ENCODE measurements around the gene RBKS.

Gene RBKS

DNA sequence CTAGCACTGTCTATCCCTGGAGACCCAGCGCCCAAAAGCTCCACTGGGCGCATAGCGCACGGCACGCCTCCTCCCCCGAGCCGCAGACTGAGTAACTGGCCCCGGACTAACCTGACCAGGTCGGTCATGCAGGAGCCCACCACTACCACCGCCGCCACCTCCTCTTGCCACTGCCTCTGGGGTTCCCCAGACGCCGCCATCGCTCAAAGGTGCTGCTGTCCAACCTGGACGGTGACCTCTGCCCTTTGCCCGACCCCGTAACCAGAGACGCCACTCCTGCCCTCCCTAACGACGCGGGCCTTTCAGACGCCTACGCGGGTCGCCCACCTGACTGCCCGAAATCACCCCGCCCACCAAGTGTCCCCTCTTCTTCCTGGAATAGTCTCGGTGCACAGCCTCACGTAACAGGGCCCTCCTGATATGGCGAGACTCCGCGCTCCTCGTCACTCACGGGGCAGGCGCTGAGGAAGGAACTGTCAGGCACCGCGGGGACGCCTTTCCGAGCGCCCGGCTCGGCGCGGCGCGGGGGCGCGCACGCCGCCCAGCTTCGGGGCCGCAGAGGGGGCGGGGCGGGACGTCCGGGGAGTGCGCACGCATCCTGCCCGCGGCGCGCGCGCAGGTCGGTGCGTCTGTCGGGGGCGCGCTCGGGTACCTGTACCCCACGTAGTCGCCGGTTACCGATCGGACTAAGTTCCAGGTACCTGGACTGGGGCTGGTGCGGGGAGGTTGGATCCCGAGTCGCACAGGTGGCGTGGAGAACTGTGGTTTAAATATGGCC lies at the start of gene RBKS, which contains the start of gene BABAM2:
Gene RBKS (minus strand): TSS at position 242 of the 778 bp plus-strand sequence. CDS start 42 bp downstream, at position 200.
Gene BABAM2 (plus strand): TSS at position 584 of the 778 bp plus-strand sequence. CDS start 3,828 bp downstream, outside the sequence.
- peak; percentile 87 for DNase-seq

DNA sequence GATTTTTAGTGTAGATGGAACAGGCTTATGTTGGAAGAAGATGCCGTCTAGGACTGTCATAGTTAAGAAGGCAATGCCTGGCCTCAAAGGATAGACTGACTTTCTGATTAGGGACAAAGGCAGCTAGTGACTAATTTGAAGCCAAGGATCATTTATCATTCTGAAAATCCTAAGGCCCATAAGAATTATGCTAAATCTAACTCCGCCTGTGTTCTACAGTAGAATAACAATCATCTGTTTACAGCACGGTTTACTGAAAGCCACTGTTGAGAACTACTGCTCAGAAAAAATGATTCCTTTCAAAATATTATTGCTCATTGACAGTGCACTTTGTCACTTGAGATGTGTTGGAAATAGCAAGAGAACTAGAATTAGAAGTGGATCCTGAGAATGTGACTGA lies 44.8 kb upstream of the RBKS start:
- no peak for DNase-seq

DNA sequence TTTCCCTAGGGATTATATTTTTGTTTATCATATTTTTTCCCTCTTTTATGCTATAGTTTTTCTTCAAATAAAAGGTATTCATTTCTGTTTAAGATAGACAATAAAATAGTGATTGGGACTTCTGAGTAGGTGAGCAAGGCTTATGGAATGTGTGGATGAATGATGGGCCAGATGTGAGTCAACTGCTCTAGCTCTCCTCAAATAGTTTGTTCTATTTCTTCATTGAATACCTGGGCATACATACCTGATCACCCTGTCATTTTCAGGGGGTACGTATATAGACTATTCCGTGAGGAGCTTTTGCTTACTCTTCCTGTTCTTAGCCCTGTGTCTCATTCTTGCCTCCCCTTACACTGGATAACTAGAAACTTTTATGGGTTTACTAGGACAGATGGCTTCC lies 42.2 kb upstream of the RBKS start:
- DNase-seq = no peak

DNA sequence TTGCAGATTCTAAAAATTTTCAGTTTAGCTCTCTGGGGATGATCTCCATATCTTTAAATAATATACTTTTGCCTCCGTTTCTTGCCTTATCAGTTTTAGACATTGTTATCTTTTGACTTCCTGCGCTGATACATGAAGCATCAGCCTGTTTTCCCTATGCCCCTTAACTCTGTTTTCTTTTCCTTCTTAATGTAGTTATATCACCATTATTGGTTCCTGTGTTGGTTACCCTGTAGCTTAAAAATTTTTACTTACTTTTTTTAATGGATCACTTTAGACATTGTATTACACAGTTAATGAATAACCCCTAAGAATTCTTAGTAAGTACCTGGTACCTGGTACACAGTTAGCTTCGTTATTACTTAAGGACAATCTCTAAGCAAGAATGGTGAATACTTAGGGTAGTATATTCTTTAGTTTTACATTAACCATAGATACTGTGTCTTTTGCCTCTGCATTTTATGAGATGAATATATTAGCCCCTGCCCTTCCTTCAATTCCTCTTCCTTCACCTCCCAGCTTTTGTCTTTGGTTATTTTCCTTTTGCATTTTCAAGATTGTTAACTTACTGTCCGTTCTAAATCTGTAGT lies 41.3 kb upstream of the RBKS start:
- DNase-seq = no peak

DNA sequence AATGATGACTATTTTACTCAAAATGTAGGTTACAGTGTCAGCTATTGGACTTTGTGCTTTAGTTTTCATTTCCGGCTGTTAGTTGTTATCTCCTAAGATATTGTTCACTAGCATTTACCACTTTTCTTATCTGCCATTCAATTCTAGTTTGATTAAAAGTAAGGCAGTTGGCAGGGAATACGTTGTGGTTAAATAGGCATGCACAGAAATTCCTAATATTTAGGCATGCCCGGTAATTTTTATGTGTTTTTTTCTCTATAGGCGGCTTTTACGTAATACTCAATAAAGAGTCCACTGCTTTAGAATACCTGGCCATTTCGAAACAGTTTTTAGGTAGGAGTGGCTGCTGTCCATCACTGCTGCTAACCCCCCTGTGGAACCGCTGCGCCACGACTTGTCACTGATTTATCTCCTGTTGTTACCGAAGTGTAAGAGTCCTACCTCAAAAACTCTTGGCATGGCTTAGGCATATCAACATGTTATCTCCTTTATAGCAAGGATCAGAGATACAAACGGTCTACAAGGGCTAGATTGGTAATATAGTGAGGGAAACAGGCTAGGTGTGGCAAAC lies 39.8 kb upstream of the RBKS start:
- no peak for DNase-seq

DNA sequence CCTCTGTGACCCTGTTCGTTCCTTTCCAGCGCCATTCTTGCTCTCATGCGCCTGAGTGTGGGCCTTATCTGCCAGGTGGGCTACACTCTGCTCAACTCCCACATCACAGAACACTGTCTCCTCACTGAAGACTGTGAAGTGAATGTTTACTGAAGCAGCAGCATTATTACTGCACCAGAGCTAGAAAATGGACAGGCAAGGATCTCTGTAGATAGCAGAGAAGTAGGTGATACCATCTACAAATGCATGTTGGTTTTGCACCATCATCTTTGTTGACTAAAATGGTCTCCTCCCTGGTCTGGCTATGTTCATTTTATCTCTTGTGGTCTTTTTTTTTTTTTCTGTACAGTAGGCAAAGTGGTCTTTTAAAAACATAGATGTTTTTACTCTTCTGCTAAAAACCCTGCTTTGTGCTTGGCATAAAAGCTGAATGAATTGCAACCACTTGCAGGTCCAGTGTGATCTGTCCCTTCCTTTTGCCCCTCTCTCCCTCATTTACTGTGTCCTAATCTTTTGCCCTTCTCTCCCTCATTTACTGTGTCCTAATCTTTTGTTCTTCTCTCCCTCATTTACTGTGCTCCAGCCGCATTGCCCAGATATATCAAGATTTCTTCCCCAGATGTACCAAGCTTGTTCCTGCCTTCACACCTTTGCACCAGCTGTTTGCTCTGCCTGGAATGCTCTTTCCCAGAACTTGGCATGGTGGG lies 35.7 kb upstream of the RBKS start:
- no peak for DNase-seq

DNA sequence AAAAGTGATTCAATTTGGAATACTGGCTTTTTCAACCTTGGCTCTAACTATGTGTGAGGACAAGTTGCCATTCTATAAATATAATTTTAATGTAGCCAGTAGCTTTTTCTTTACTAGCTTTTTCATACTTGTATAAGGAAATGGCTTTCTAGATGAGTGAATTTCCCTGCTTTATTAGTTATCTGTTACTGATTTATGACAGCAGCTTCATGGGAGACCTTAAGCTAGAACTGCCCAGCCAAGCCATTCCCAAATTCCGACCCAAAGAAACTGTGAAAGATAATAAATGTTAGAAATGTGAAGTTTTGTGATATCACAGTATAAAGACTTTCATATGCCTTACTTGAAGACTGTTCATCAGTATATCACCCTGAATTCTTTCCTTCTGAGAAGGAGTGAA lies 32.7 kb upstream of the RBKS start:
- DNase-seq = no peak

DNA sequence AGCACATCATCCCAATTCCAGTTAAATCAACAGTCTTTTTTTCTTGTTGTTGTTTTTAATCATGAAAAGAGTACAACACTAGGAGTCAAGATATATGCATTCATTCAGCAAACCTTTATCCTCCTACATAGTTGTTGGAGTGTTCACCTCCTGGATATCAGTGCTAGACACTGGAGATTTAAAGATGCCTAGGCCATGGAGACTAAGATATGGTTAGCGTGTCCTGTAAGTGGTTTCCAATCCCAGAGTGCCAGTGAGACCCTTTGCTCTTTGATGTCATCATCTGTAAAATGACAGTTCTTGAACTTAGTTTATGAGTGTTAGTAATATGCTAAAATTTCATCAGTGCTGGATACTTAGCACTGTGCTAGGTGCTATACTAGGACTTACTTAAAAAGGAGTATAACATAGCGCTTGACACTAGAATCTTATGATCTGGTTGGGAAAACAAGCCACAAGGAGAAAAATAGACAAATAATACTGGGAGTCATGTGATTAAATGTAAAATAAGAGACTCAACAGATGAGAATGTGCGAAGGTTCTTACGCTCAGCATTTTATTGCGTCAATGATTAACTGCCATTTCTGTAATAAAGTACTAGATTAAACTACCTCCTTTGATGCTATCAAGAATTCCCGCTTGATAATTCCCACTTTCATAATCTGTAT lies 31.8 kb upstream of the RBKS start:
- no peak for DNase-seq

DNA sequence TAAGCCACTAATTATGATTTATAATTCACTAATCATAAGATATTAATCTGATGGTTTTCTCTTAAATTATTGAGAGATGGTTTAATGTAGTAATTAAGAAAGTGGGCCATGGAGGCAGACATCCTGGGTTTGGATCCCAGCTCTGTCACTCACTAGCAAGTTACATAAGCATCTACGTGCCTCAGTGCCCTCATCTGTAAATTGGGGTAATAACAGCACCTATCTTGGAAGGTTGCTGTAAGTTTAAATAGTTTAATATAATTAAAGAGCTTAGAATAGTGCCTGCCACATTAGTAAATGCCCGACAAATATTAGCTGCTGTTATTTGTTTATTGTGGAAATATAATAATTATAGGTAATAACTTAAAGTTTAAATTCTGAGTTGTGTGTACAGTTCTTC lies 31.2 kb upstream of the RBKS start:
- no peak for DNase-seq

DNA sequence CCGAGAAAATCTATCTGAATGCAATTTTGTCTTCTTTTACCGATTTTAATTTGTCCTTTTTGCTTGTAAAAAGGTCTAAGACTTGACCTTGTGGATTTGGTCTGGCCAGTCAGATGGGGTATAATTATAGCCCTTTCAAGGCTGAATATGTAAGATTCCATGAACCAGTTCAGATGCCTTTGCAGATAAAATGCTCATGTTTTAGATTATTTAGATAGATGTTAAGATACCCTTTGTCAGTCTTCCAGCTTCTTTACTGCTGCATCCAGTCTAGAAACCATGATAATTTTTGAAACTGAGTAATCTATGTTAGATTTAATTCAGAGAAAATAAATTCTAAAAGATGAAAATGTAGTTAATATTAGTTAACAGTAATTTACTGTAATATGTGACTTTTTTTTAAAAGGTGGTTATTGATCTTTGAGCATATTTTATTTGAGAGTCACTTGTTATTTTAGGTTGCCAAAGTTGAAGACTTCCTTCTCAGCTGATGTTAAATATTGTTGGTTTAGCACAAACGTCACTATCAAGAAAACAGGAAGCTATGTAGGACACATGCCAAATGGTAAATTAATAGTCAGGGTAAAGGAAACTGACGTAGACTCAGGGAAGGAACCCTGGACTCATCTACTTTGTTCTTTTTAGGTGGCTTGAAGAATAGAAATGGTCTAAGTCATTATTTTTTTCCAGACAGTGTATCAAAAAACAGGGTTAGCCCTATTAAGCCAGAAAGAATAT lies 30.1 kb upstream of the RBKS start:
- no peak for DNase-seq

DNA sequence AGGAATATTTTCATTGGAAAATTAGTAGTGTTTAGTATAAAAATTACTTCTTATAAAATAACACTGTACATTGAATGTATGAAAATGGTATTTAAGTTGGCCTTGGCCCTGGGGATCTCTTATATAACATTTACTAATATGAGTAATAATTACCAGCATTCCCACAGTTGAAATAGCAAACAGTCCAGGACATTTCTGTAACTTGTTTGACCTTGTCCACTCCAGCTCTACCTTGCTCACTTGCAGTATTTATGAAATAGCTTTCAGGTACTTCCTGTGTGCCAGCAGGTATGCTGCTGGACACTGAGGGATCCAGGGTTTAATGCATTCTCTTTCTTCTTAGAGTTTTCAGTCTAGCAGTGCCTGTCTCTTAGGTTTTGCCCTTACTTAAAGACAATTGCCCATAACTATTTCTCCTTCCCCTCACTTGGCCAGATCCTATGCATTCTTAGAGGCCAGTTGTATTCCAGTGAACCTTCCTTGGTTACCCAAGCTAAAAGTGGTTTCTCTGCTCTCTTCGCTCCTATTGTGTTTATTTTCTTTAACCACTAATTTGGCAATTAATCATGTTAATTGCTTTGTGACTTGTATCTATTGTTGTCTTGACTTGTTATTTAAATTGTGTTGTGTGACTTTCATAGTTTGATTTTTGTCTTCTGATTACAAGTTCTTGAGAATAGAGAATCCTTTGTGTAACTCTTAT lies 26.3 kb upstream of the RBKS start:
- DNase-seq = no peak

DNA sequence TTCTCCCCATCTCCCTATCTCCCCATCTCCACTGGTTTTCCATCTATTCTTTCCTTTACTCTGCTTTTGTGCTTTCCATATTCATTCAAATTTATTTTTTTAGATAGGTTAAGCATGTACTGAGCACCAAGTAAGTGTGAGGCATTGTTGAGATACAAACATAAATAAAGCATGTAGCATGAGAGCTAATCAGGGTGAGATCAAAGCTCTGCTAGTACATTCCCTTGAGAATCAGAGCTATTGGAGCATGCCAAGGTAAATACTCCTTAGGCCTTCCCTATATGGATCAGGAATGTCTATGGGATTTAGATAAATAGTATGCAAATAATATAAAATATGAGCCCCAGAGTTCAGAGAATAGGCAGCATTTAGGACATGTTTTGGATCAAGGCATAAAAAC lies 25.7 kb upstream of the RBKS start:
- DNase-seq = no peak

DNA sequence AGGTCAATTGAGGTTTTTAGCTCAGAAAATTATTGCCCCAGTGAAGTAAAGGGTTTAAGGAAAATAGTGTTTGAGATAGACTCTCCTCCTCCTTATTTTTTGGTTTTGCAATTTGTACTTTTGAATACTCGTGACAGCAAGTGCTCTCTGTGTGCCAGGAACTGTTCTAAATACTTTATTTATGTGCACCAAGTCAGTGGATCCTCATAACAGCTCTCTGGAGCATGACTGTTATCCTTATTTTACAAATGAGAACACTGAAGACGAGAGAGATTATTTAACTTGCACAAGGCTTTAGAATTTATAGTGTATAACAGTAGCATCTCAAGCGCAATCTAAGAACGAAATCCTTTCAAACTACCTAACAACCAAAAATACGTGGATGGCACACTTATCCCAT lies 25.0 kb upstream of the RBKS start:
- DNase-seq = no peak

DNA sequence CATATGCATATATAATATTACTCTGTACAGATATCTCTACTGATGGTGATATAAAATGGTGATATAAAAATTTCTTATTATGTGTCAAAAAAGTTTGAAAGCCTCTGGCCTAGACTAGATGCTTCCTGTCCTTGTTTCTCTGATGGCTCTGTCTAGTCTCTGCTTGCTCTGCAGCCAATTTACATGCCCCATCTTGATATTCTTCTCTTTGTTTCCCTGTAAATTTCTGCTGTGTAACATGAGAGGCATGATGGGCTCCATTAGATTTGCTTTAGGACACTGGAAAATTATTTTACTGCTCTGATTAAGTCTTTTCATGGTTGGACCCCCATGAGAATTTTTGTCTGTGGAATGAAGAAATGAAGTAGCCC lies 24.6 kb upstream of the RBKS start:
- no peak for DNase-seq

DNA sequence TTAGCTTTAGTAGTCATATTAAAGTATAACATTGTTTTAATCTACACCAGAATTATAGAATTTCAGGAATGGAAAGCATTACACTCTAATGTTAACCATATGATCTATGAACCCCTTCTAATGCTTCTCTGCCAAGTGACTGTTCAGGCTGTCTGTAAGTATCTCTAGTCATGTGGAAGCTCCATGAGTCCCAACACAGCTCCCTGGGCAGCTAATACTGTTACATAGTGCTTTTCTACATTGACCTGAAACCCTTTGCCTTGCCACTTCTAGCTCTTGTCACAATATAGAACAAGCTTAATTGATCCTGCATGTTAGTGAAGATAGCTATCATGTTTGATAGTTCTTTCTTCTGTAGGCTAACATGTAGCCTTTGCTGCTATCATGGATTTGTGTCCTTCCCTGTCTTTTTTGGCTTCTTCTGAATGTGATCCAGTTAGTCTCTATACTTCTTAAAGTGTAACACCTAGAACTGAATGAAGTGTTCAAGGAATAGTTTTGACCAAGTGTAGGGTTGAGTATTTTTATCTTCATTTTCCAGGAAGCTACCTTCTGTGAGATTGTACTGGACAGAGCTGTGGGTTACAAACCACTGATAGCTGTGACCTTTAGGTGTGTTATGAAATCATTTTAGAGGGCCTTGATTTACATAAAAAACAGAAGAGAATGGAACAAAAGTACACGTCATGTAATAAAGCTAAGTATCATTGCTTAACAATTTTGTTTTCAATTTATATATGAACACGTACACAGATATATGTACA lies 24.0 kb upstream of the RBKS start:
- no peak for DNase-seq

DNA sequence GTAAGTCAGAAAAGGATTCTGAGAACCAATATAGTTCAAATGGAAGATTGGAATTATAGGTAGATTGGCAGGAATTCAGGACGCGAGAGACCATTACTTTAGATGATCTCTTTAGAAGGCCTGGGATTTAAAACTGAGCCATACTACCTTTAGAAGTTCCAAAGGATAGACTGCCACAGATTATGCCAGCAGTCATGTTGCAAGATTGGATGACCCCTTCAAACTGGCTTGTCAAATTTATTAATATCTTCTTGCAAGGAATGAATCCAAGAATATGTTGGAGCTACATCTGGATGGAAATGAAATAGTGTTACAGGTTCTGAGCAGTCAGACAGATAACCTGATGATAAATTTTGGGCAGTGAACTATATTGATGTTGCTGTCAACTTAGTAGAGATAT lies 22.3 kb upstream of the RBKS start:
- no peak for DNase-seq

DNA sequence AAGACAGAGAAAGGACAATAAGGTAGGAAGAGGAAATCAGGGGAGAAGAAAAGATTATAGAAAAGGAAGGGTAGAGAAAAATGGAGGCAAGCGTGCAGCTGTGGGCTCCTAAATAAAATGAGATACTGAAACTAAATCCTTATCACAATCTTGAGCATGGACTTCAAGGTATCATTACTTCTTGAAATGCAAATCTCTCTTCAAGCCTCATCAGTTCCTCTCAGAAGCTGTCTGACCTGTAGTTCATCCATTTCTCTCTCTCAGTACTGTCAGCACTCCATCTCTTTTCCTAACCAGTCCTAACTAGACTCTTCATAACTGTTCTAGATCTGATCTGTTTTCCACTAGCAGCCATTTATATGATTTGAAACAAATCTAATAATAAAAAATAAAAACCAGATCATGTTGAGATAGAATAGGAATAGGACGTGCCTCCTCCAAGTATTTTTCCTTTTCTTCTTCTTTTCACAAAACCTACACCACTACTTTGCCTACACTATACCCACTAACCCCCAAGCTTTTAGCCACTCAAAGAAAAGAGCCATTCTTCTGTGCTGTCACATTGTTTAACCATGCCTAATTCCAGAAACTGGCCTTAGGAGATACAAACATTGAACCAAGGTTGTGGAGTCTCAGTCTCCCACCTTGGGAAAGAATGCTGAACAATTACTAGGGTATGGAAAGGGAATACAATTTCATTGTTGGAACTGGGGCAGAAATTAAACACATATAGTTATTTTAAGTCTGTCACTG lies 21.4 kb upstream of the RBKS start:
- DNase-seq = no peak

DNA sequence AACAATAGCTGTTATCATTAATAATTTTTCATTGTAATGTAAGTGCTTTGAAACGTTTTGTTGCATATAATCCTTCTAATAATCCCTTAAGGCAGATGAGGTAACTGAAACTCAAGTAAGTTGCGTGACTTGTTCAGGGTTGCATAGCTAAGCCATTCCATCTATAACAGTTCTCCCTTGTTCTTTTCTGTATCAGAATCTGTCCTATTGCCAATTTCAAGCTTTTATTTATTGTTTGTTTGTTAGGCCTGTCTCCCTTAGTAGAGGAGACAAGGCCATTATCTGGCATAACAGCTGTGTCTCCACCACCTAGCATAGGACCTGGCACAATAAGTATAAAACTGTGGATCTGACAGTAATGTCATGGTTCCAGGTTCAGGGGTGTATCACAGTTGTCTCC lies 19.7 kb upstream of the RBKS start:
- DNase-seq = no peak

DNA sequence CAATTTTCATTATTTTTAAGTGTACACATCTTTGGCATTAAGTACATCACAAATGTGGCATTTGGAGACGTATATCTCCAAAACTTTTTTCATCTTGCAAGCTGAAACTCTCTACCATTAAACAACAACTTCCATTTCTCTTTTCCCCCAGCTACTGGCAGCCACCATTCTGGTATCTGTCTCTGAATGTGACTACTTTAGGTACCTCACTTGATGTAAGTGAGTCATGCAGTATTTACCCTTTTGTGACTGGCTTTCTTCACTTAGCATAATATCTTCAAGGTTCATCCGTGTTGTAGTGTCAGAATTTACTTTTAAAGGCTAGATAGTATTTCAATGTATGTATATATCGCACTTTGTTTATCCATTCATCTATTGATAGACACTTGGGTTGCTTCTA lies 17.4 kb upstream of the RBKS start:
- no peak for DNase-seq

DNA sequence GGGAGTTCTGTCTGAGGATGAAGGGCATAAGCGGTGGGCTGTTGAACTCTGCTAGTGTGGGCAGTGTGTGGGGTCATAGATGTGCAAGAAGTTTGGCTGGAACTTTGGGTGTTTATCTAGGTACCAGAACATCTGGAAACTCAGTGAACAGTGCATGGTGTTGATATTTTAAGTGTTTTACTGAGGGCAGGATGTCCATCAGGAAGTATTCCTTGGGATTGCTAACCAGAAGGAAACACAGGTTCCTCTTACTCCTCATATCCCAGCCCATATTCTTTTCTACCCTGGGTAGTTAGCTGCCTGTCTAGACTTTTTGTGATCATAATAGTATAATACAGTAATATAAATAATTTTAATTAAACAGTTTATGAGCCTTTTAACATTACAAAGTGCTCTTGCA lies 15.9 kb upstream of the RBKS start:
- no peak for DNase-seq

DNA sequence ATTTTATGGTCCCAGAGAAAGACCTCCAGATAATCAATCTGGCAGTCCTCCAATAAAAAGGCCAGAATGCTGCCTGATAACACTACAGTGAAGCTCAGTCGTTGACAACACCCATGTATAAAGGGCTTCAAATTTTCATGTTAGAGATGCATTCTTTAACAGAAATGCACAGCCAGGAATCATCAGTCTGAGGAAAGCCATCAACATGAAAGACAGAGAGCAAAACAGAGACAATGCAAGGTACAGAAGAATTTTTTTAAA lies 14.1 kb upstream of the RBKS start:
- DNase-seq = no peak

Measured in NCI-H774 (cell line).